GM12874 (cell line): ENCODE data around the gene FSTL5.

Experiments
- TF ChIP-seq, protein P1 (sequence below): IDR thresholded peaks from 2 replicates; pipeline ENCODE4 v1.5.1; 2011; ENCODE audit warnings: low read depth, mild to moderate bottlenecking, control low read depth, low read length, moderate library complexity; ENCODE audit not compliant: insufficient read depth

Gene FSTL5

DNA sequence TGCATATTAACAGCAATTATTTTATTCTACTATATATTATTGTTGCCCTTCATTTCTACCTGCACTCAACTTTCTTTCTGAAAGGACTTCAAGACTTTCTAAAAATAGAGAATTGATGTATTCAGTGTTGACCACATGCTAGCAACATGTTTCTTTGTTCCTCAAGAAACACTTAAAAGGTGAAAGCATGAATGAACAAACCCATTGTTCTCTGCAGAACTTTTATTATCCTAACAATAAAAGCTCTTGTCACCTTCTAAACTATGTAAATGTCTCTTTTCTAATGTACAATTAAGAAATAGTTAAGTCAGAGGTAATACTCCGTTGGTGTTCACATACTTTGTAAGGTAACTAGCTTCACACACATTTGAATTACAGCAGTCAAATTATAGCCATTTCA lies 638.7 kb downstream of the FSTL5 start:
- TF ChIP-seq, protein P1, sequence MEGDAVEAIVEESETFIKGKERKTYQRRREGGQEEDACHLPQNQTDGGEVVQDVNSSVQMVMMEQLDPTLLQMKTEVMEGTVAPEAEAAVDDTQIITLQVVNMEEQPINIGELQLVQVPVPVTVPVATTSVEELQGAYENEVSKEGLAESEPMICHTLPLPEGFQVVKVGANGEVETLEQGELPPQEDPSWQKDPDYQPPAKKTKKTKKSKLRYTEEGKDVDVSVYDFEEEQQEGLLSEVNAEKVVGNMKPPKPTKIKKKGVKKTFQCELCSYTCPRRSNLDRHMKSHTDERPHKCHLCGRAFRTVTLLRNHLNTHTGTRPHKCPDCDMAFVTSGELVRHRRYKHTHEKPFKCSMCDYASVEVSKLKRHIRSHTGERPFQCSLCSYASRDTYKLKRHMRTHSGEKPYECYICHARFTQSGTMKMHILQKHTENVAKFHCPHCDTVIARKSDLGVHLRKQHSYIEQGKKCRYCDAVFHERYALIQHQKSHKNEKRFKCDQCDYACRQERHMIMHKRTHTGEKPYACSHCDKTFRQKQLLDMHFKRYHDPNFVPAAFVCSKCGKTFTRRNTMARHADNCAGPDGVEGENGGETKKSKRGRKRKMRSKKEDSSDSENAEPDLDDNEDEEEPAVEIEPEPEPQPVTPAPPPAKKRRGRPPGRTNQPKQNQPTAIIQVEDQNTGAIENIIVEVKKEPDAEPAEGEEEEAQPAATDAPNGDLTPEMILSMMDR, result no peak

DNA sequence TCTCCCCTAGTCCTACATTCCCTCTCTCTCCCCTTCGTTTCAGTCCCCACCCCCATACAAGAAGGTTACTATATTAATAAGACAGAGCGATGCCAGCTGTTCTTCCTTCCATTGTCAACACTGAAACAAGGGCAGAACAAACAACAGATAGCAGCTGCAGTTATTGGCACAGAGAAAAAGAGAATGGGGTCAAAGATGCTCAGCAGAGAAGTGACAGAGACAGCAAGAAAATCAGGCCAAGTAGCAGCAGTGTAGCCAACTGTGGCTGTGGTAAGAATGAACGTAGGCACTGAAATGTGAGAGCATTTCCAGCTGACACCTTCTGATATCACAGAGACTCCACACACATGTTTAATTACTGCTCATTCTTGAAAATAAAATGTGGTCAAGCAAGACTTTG lies 641.8 kb downstream of the FSTL5 start:
- TF ChIP-seq, protein P1, result no peak

DNA sequence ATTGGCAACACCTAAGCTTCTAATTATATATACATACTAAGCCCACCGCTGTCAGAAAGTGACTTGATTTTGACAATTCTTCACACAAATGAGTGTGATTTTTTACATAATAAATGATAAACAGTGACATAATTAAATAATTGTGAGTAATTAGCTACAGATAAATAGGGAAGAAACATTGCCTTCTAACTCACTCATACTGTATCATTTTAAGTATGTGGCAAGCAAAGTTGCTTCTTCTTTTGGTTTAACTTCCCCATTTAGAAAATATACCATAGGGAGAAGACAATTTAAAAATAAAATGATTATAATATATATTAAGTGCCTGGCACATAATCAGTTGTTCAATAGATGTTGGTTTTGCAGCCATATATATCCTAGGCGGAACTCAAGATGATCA lies 644.2 kb downstream of the FSTL5 start:
- TF ChIP-seq, protein P1, result no peak

DNA sequence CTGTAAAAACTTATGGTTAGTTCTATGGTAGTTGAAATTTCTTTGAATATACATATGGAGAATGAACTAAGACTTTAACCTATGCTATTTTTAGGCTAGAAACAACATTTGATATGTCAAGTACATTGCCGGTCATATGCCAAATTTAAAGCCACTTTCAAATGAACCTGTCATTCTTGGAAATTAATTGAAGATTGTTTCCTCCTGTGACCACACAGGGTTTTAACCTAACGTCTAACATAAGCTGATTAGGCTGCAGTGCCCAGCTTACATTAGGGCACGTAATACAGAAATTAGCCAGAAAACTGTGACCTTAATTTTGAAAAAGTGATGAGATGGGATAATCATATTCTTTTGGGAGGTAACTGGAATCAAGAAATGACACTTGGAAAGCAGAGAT lies 645.9 kb downstream of the FSTL5 start:
- TF ChIP-seq, protein P1, result no peak

DNA sequence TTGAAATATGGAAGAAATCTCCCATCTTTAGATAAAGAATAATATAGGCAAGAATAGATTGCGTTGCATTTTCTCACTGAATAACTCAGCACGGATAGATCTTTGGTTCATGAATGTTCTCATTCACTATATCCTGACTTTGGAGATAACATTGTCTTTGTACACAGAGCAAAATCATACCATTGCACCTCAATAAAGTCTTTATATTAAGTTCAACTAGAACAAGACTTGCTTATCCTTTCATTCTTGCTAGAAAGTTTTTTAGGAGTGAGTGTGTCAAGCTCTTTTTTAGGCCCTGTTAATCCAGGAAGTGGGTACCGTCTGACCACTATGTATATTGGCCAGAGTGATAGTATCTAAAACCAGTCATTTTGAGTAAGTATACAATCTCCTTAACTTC lies 658.7 kb downstream of the FSTL5 start:
- TF ChIP-seq, protein P1, result no peak

DNA sequence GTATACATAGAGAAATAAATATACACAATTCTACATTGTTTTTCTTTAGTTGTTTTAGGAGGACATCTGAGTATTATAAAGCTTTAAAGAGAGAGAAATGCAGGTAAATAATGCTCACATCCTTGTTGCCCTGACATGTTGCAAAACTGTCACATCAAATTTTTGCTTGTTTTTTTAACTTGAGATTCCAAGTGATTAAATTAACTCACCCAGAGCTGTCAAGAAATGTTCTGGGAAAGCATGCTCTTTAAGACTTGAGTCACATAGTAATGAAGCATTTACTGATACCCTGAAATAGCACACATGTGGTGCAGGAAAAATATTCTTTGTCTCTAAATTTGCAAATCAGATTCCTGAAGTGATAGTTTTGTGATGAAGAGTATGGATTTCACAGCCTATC lies 665.6 kb downstream of the FSTL5 start:
- TF ChIP-seq, protein P1, result no peak

DNA sequence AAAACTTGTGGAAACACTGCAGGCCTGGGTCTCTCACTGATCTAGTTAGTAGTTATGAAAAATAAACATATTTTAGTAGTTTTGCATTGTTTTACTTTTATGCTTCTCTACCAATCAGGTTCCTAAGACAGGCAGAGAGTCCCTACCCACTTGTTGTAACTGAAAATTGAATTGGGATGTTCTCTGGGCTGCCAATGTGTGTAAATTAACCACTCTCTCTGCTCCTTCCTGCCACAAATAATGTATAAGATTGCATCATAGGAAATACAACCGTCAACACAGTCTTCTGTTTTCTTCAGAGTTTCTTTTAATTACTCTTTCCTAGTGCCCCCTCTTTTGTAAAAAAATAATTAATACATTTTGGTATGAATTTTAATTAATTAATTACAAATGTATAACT lies 677.3 kb downstream of the FSTL5 start:
- TF ChIP-seq, protein P1, result no peak

DNA sequence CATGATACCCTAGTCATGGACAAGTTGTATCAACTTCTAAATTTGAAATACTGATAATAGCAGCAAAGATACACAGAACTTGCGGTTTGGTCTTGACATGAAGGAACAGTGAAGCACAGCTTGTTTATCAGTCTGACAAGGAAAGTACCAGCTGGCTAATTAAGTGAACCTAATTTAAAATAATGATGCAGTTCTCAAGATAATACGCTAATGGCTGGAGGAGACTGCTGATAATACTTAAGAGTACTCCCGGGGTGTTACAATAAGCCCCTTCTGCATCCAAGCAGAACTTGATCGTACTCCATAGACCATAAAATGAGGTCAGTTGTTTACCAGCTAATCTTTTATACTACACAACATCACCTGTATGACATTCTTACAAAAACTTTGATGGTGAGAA lies 697.5 kb downstream of the FSTL5 start:
- TF ChIP-seq, protein P1, result no peak
